Measurements from ENCODE around the gene IL10. TPM values are rescaled to one million over a fixed set of nuclear protein-coding genes. Genes with fewer than 3 reads are reported as not detected.

Gene IL10
- total RNA-seq, 4 donors from 2014 or later: 0.49 to 1.6 (median 1.0) TPM; not detected in 1

- Histone ChIP-seq H3K4me3 (no peak overlapping the region), H3K4me1 (peaks cover 2% of the 10 kb centered on the region), H3K9me3 (no peaks in the 10 kb centered on the region), H3K27ac (no peak overlapping the region), H3K27me3 (no peaks in the 10 kb centered on the region), H3K36me3 (peaks cover 26% of the 10 kb centered on the region)
- WGBS: 36% methylated on average over 3 of the region's 3 CpGs
- TF ChIP-seq, protein P1, sequence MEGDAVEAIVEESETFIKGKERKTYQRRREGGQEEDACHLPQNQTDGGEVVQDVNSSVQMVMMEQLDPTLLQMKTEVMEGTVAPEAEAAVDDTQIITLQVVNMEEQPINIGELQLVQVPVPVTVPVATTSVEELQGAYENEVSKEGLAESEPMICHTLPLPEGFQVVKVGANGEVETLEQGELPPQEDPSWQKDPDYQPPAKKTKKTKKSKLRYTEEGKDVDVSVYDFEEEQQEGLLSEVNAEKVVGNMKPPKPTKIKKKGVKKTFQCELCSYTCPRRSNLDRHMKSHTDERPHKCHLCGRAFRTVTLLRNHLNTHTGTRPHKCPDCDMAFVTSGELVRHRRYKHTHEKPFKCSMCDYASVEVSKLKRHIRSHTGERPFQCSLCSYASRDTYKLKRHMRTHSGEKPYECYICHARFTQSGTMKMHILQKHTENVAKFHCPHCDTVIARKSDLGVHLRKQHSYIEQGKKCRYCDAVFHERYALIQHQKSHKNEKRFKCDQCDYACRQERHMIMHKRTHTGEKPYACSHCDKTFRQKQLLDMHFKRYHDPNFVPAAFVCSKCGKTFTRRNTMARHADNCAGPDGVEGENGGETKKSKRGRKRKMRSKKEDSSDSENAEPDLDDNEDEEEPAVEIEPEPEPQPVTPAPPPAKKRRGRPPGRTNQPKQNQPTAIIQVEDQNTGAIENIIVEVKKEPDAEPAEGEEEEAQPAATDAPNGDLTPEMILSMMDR (IDR thresholded peaks at IDR 0.05): no peak
- DNase-seq (ENCODE audit: low spot score in 2 of 2): no peak
These were observed 34.5 kb downstream of the IL10 start for GRCh38 chr1:206737729-206738201.

GRCh38 chr1:206736878-206737728 lies 35.2 kb downstream of the IL10 start:
- peaks cover 33% of the 10 kb centered on the region for H3K36me3 ChIP-seq
- H3K4me1 ChIP-seq: peaks cover 2% of the 10 kb centered on the region
- no peaks in the 10 kb centered on the region for H3K27me3 ChIP-seq
- DNase-seq (ENCODE audit: low spot score in 2 of 2): no peak
- H3K9me3 ChIP-seq: no peaks in the 10 kb centered on the region
- 88% methylated on average over 14 of the region's 14 CpGs for WGBS
- H3K4me3 ChIP-seq: no peak overlapping the region
- TF ChIP-seq POLR2A (IDR thresholded peaks at IDR 0.05): no peak
- TF ChIP-seq, protein P1 (IDR thresholded peaks at IDR 0.05): no peak
- no peak for TF ChIP-seq EP300 (IDR thresholded peaks at IDR 0.05)
- TF ChIP-seq POLR2AphosphoS5 (IDR thresholded peaks at IDR 0.05): no peak
- H3K27ac ChIP-seq: no peak overlapping the region

DNA sequence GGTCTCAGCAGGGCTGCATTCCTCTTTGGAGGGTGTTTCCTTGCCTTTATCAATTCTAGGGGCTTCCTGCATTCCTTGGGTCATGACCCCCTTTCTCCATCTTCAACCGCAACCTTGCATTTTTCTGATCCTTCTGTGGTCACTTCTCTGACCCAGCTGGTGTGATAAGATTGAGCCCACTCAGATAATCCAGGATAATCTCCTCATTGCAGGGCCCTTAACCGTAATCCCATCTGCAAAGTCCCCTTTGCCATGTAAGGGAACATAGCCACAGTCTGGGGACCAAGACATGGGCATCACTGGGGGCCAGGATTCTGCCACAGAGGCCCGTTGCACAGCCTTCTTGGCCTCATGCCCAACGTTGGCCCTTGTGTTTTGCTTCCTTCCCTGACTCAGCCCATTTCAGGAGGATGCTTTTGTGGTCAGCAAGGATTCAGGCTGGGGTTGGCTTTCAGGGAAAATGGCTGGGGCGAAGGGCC lies 36.7 kb downstream of the IL10 start:
- Histone ChIP-seq H3K9me3 (no peaks in the 10 kb centered on the region), H3K4me1 (peaks cover 2% of the 10 kb centered on the region), H3K36me3 (peaks cover 48% of the 10 kb centered on the region), H3K27me3 (no peaks in the 10 kb centered on the region), H3K27ac (no peak overlapping the region), H3K4me3 (no peak overlapping the region)
- DNase-seq (ENCODE audit: low spot score in 2 of 2): peak in 1 of 2 donors; percentile 47
- WGBS: 79% methylated on average over 5 of the region's 5 CpGs
- TF ChIP-seq EP300 (IDR thresholded peaks at IDR 0.05) (no peak), POLR2A (IDR thresholded peaks at IDR 0.05) (no peak), POLR2AphosphoS5 (IDR thresholded peaks at IDR 0.05) (no peak)
- TF ChIP-seq, protein P1 (IDR thresholded peaks at IDR 0.05): no peak

- WGBS: 86% methylated on average over 5 of the region's 9 CpGs
- H3K4me1 ChIP-seq: peaks cover 1% of the 10 kb centered on the region
These were observed 37.7 kb downstream of the IL10 start for GRCh38 chr1:206734499-206735142.

More at GRCh38 chr1:206734499-206735142, 37.7 kb downstream of the IL10 start:
- Histone ChIP-seq H3K9me3 (no peaks in the 10 kb centered on the region), H3K36me3 (peaks cover 58% of the 10 kb centered on the region), H3K27me3 (no peaks in the 10 kb centered on the region), H3K27ac (no peak overlapping the region), H3K4me3 (no peak overlapping the region)
- no peak for TF ChIP-seq POLR2A (IDR thresholded peaks at IDR 0.05)
- TF ChIP-seq, protein P1 (IDR thresholded peaks at IDR 0.05): peak; percentile 65 to 78
- no peak for DNase-seq (ENCODE audit: low spot score in 2 of 2)

All from suprapubic skin (tissue), 4 donors.